GM18858 (cell line): ENCODE measurements around the gene SEMA6A.

Experiments
- ATAC-seq: cut with Tn5 transposase; IDR thresholded peaks from one replicate; pipeline ENCODE4 v1.9.1; 2021; ENCODE audit not compliant: unreplicated experiment

SEMA6A gene

DNA sequence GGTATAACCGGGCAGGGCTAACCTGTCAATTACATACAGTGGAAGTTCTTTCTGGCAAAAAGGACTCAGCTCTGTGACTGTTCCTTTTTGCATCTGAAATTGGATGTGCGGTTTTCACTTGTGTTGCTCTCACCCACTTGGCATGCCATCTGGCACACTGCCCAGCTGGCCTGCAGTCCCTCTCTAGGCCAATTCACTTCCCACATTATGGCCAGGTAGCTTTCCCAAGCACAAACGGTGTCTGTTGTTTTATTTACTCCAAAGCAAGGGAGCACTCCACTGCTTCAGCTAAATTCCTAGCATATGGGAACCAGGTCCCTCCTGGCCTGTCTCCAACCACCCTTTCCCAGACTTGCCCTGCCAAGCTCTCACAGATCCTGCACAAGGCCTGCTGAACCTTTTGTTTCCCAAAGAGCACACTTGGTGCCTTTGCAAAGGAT, 132.5 kb downstream of the SEMA6A start:
- no peak for ATAC-seq

DNA sequence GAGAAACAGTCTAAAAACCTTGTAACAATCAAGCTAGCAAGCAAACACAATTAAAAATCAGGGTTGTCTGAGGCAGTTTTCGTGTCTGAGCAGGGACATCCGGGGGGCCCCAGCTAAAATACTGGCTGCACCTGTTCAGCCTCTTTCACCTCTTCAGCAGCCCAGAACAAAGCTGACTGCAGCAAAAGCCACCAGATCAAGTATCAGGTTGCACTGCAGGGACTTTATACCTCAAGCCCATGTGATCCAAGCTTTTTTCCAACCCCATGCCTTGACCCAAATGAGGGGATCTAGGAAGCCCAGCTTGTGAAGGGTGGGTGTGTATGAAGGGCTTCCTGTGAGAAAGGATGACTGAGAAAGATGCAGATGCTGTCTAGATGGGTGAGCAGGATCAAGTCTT, 133.4 kb downstream of the SEMA6A start:
- no peak for ATAC-seq

DNA sequence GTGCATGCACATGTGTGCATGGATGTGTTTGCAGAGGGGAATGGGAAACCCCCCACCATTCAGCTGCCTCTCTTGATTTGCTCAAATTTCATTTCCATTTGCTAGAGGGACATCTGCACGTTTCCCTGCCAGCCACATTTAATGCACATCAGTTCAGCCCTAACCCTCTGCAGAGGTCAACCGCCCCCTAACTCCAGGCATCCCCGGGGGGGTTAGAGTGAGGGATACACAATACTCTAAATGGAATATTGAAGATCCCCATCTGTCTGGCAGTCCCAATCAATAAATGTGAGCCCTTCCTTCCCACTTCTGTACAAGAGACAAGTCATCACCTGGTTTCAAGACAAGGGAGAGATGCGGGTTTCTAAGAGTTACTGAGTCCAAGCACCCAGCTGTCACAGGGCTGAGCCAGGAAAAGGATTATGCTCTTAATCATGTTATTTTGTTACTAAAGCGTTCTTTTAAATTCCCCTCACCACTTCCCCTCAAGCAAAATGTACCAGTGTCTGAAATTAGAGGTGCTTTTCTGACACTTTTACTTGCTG, 134.1 kb downstream of the SEMA6A start:
- ATAC-seq: no peak

DNA sequence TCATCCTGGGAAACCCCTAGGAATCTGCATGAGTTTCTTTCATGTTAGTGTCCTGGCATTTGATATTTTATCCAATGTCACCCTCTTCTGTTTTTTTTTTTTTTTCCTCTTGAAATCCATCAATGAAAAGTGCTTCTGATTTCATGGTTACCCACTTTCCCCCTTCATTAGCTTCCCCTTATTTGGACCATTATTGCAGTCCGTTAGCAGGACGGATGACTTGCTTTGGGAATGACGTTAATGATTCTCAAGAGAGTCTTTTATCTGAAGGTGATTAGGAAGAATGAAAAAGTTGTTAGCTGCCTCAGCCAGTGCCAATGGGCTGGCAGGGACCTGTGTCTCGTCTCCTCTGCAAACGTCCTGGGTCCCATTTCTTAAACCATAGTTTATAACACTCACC, 134.7 kb downstream of the SEMA6A start:
- no peak for ATAC-seq

DNA sequence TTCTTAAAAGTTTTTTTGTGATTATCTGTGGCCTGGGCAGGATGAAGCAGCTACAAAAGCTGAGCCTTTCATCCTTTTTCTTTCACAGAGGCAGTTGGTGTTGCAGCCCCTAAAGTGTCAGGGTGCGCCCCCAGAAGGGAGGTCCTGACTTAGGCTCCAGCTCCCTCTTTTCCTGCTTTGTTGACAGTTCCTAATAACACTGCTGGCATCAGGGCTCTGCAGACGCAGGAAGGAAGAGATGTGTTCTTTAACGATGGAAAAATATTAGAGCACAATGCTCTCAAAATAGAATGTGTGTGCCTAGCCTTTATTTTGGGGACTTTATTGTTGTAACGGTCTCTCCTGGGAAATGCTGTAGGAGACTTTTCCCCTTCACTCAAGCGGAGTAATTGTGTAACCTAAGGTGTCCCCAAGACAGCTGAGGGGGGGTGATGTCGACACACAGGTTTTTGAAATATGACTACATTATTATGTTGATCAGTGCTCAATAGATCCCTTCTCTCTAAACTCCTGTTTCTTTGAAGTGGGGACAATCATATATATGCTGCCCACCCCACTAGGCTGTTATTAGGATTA, 135.6 kb downstream of the SEMA6A start:
- ATAC-seq: no peak

DNA sequence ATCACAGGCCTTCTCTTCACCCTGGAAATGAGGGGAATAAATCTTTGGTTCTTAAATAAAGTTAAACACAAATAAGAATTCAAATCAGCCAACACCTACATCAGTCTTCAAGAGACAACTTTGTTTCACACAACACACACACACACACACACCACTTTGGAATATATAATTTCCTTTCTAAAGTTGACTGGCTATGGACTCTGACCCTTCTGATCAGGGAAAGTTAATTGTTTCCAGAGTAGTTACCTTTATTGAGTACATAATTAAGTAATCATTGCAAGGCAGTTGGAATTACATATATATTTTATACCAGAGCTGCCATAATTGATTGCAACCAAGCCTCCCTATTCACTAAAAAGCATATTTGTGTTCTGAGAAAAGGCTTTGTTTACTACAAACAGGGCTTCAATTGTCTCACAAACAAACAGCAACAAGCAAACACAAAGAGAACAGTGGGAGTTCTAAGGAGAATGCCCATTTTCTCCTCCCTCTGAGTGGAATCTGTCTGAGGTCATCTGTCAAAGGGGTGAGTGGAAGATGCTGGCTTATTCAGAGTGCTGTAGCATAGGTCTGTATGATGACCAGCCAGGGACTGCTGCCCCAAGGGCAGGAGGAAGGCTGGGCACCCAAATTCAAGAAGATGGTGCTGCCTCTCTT, 136.6 kb downstream of the SEMA6A start:
- ATAC-seq: no peak

DNA sequence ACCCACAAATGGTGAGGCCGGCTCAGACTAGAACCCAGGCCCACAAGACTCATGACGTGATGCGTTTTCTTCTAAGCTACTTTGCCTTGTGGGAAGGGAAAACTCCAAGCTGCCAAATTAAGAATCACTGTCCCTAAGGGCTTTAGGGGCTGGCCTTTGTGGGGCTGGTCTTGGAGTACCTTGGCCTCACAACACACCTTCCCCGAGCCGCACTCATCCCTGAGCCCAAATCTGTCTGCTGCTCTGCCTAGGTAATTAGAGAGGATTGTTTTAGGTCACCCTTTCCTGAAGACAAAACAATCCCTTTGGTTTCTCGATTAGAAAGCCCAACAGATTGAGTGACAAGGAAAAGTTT, 137.3 kb downstream of the SEMA6A start:
- ATAC-seq: no peak

DNA sequence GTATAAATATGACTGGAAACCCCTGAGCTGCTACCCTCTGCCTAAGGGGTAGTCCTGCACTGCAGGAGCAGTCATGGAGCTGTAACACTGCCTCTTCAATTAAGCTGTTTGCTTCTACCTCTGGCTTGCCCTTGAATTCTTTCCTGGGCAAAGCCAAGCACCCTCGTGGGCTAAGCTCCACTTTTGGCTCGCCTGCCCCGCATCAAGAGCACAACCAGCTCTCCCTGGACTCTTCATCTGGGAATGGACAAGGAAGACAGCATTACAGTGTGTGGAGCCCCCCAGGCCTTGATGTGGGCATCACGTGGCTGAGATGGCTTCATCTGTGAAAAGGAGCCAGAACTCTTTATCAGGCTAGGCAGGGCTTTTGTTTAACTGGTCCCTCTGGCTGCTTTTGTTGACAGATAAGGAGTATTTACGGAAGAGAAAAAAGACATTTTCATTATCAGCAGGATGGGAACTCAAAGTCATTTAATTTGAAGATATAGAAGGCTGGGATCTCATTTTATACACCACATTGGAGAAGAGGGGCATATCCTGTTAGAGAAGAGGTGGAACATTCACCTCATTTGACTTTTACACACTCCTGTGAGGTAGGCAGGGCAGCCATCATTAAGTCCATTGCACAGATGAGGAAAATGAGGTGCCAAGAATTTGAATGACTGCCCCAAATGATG, 137.8 kb downstream of the SEMA6A start:
- no peak for ATAC-seq

DNA sequence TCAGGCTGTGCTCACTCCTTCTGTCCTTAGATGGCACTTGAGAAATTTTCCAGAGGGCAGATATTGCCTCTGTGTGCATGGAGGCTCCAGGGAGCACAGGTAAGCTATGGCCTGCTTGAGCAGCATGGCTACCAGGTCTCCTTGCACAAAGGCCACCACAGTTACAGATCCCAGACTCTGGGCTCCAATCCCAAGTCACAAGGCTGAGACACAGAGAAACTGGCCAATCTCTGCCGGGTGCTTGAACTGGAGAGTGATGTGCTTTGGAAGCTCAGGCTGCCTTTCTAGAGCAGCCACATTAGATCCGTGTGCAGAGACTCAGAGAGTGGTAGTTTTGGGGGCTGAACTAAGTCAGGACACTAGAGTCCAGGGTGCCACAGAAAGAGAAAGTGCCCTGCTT, 145.7 kb downstream of the SEMA6A start:
- ATAC-seq: no peak

DNA sequence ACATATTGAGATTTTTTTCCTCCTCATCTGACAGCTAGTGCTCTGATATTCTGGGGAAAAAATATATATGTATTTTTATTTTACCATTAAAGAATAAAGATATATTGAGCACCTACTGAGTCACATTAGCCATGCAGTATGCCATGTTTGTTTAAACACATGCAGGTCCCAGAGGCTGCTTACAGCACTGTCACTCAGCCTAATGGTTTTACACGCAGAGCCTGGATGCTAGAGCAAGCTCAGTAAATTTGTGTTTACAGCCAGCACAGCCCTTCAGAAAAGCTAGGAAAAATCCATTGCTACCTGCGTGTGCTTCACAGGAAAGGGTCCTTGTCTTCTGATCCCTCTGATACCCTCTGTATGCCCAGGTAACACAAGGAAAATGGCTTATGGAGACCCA, 146.2 kb downstream of the SEMA6A start:
- no peak for ATAC-seq

DNA sequence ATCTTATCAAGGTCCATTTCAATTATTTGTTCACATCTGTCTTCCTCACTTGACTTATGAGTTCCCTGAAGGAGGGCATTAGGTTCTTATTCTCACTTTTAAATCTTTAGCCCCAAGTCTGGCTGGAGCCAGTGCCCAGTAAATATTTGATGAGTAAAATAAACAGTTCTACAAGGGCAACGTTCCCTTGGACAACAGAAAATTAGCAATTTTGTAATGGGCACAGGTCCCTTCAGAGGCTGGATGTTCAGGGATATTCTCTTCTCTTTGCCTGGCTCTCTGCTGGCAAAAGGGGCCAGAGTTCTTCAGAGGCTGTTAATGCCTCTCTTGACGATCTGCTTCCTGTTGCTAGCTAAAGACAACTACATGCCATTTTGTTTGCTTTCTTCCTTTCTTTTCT, 149.7 kb downstream of the SEMA6A start:
- ATAC-seq: no peak

DNA sequence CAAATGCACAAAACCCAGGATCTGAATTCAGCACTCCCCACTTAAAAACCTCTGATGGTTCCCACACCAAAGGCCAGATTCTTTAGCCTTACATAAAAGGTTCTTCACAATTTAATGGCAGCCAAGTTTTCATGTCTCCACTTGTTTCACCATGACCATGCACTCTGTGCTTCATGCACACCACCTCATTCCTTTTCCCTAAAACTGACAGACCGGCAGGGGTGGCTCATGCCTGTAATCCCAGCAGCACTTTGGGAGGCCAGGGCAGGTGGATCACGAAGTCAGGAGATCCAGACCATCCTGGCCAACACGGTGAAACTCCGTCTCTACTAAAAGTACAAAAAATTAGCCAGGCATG, 150.4 kb downstream of the SEMA6A start:
- ATAC-seq: no peak

DNA sequence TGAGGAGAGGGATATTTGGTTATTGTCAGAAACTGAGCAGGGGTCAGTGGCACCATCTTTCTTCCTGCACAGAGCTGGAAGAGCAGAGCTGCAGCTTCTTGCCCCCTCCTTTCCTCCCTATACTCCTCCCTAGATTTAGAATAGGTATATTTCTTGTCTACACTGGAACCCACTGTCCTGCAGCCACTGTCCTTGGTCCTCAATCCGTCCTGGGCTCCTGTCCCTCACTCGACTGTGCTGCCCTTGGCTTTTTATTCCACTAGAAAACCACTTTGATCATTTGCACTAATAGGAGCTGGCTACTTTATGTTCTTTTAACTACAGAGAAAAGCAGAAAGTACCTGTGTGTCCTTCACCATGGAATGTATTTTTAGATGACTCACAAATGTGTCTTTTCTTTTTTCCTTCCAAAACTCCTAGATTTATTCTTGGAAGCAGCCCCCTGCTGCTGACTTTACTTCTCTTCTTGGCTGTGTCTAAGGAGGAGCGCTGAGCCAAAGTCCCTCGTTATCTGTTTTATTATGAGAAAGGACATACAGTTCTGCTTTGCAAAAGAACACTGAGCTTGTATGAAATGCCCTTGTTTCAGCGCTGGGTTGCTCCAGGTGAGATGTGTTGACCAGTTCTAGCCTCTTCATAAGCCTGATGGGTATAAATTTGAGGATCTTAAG, 150.9 kb downstream of the SEMA6A start:
- ATAC-seq: no peak

DNA sequence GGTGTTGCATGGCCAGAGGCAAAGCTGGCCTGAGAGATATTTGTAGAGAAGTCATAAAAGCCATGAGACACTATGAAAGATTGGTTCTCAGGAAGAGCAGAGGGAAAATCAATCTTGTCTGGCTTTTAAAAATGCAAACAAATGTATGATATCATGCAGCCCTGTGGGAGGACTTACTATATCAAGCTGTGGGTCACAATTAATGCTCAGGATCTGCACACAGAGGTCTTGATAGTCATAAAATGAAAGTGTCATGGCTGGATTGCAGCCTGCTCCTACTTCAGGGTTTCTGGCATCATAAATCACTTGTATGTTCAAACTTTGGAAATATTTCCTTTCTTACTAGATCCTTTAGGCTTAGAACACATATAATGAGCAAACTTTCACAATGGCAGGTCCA, 151.5 kb downstream of the SEMA6A start:
- no peak for ATAC-seq

DNA sequence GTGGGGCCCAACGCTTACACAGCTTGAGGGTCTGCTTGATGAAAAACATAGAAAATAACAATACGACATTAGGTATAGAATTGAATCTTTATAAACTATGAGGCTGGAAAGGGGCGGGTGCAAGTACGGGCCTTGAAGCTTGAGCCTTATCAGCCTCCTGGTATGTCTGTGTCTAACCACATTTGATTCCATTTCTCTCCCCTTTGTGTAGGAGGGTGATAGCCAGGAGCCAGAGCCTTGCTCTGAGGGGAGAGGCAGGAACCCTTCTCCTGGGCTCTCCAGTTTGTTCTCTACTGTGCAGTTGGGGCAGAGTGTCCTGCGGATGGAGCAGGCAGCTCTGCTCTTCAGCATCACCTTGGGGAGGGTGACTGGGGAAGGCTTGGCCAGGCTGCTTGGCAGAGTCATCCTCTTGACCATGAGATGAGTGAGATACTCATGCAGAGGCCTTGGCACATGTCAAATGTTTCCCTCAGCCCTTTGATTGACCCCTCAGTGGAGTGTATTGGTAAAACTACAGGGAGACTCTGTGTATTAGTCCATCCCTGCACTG, 153.5 kb downstream of the SEMA6A start:
- no peak for ATAC-seq

DNA sequence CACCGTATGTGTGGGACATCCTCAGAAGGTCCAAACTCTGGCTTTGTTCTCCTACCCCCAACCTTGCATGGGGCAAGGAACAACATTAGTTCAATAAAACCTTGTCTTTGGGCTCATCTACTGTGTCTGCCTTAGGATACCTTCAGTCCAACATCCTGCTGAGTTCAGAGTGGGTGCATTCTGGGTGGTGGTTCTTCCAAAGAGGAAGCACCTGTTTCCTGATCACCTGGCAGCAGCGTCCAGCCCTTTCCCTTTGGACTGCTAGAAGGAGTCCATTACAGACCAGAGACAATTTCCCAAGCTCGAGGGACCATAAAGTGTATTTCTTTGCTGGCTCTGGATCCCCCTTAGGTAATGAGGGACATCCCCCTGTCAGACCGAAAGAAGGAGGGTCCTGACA, 154.1 kb downstream of the SEMA6A start:
- ATAC-seq: no peak

DNA sequence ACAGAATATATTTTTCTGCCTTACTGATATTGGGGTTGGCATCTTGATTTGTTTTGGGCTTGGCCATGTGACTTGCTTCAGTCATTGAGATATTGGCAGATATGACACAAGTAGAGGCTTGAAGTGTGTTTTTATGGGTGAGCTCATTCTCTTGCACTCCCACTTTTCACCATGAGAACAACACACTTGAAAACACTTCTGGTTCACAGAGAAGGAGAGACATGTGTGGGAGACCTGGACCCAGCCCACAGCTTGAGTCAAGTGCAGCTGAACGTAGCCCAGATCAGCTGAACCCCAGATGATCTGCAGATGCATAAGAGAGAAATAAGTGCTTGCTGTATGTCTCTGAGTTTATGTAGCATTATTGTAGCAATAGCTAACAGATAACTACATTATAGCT, 155.4 kb downstream of the SEMA6A start:
- ATAC-seq: no peak

DNA sequence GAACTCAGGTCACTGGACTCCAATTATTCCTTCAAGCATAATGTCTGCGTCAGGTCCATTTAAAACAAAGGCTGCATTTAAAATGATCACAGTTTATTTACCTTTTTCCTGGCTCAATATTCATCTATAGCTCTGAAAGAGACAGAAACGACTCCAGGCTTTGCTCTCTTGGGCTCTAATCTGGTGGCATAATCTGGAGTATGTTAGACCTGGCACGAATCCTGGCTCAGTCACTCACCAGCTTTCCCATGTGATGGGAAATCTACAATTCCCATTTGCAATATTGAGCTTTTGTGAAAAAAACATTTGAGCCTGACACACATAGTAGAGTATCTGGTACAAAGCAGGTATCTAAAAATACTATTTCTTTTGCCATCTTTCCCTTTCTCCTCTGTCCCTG, 155.8 kb downstream of the SEMA6A start:
- no peak for ATAC-seq

DNA sequence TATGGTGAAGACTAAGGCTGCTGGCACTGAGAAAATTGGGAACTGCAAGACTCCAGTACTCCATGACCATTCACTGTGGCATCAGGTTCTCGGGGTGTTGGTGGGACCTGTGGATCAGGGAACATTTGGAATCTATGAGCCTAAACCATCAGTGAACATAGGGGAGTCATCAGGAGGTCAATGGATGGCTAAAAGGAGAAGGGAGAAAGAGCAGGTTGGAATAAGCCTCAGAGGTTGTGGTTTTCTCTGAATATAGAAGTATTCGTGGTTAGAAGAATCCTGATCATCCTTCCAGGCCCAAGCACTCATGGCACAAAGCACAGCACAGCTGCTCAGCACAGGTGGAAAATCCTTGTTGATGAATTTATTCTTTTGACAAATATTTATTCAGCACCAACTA, 156.6 kb downstream of the SEMA6A start:
- no peak for ATAC-seq

DNA sequence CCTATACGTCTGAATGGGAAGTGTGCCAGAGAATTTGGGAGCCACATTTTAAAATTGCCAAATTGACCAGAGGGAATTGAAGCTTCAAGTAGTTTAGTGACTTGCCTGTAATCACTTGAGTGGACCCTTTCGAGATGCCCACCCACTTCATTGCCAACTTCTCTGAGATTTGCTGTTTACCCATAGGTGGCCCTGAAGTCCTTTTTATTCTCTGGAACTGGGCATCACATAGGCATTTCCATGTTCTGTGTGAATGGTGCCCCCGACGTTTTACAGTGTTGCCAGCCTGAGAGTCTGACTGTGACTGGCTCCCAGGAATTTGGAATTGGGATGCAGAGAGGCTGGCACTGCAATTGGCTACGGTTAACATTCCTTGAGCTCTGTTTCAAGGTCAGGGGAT, 158.6 kb downstream of the SEMA6A start:
- no peak for ATAC-seq

DNA sequence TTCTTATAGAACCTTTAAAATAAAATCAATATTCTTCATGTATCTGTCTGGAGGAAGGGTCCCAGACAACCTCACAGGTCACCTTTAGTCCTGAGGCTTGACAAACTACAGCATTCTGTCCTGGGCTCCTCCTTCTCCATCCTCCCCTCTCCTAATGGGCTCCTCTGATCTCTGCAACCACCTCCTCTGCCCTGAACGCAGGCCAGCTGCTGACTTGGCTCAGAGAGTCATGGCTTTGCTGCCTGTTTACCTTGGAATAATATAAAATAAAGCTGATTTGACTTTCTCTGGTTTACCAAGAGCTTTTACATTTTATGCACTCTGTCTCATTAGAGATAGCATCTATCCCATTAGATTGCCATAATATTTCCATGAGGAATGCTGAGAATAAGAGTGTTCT, 159.4 kb downstream of the SEMA6A start:
- no peak for ATAC-seq

DNA sequence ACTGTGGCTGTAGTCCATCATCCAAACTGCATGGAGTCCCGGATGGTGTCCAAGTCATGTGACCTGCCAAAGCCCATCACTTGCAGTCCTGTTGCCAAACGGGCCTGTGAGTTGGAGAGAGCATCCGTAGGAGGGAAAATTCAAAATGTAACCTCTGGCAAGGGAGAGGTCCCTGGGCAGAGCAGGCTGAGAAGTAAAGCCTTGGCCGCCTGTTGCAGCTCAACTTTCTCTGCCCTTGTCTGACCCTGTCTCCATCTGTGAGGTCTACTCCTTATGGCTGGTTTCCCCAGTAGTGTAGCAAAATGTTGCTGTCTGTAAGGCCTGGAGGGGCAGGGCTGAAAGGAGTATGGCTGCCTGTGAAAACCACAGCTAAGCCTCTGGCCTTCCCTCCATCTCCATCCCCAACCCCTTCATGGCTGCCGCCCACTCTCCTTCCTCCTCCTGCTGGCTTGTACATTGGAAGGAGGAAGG, 163.5 kb downstream of the SEMA6A start:
- no peak for ATAC-seq
